Measurements from ENCODE around the gene MTR. TPM values are rescaled to one million over a fixed set of nuclear protein-coding genes. Genes with fewer than 3 reads are reported as not detected.

Gene MTR
- total and polyA plus RNA-seq, 2 donors (not counting 1 experiment from before 2014, with no cell fraction given) = 9.9 to 49.1 TPM

DNA sequence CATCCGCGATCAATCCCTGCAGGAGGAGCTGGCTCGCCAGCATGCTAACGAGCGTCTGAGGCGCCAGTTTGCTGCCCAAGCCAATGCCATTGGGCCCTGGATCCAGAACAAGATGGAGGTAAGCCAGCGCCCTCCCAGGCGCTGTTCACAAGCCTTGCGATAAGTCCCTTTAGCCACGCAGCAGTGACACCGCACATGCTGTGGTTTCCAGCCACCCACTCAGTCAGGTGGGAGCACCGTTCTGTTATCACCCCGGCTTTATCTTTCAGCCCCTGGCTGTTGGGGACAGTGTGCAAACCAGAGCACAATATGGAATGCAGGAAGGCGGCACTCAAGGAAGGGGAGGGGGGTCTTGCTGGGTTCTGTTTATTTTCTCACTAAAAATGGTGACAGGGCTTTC lies 41.1 kb upstream of the MTR start:
- TF ChIP-seq EZH2 (IDR thresholded peaks at IDR 0.05; ENCODE audit: borderline replicate concordance, insufficient read depth, low read depth, low read length, poor library complexity, severe bottlenecking) (no peak), CTCF (IDR thresholded peaks at IDR 0.05) (no peak)
- intact Hi-C loops (cut with micrococcal nuclease) = no loop called here
- H3K9me3 ChIP-seq (ENCODE audit: control extremely low read depth in 1 of 3, control insufficient read depth in 2 of 3, insufficient read depth in 1 of 3, low read length in 2 of 3) = no peaks in the 10 kb centered on the region
- H3K79me2 ChIP-seq (ENCODE audit: control insufficient read depth, insufficient read depth, low read length) = no peaks in the 10 kb centered on the region
- H3K9ac ChIP-seq (ENCODE audit: low read length) = no peak overlapping the region
- Mint-ChIP-seq H3K27me3 (peaks cover 5% of the 10 kb centered on the region), H3K9me3 (ENCODE audit: insufficient read depth) (no peaks in the 10 kb centered on the region), H3K4me1 (no peaks in the 10 kb centered on the region), H3K4me3 (no peak overlapping the region), H3K27ac (no peak overlapping the region)
- no peaks in the 10 kb centered on the region for H3K4me1 ChIP-seq (ENCODE audit: control insufficient read depth in 2 of 2, insufficient read depth in 2 of 2, low read length in 2 of 2)
- CTCF ChIA-PET = interaction anchor here (1.2 to 1.6 kb wide), 2 partner anchors 10 to 117 kb away, joined by 4 to 5 read pairs; no protein-coding TSS in a partner anchor
- H2AFZ ChIP-seq (ENCODE audit: insufficient read depth, low read depth, low read length, poor library complexity, severe bottlenecking) = no peak overlapping the region
- ATAC-seq (ENCODE audit: low read depth) (no peak), DNase-seq (no peak)
- no peaks in the 10 kb centered on the region for H3K36me3 ChIP-seq (replicated peaks in 1 of 2; ENCODE audit: control extremely low read depth in 1 of 2, control insufficient read depth in 1 of 2, extremely low read depth in 1 of 2, insufficient read depth in 2 of 2, low read length in 1 of 2)
- WGBS (ENCODE audit: insufficient coverage) = 96% methylated on average over 13 of the region's 14 CpGs
- H3K27me3 ChIP-seq (replicated peaks in 1 of 4; ENCODE audit: control extremely low read depth in 1 of 4, control insufficient read depth in 3 of 4, insufficient read depth in 4 of 4, low read length in 3 of 4) = no peaks in the 10 kb centered on the region
- no peak overlapping the region for H3K4me3 ChIP-seq (ENCODE audit: control extremely low read depth in 1 of 5, extremely low read depth in 1 of 5, insufficient read depth in 1 of 5, low read depth in 2 of 5, low read length in 4 of 5)
- H3K4me2 ChIP-seq (replicated peaks; ENCODE audit: low read depth, low read length, poor library complexity, severe bottlenecking) = no peak overlapping the region
- no peak overlapping the region for H3K27ac ChIP-seq (ENCODE audit: low read length in 2 of 2)
- POLR2A ChIA-PET = no interaction called here
- H4K20me1 ChIP-seq (ENCODE audit: control insufficient read depth, insufficient read depth, low read length, poor library complexity, severe bottlenecking) = no peaks in the 10 kb centered on the region

DNA sequence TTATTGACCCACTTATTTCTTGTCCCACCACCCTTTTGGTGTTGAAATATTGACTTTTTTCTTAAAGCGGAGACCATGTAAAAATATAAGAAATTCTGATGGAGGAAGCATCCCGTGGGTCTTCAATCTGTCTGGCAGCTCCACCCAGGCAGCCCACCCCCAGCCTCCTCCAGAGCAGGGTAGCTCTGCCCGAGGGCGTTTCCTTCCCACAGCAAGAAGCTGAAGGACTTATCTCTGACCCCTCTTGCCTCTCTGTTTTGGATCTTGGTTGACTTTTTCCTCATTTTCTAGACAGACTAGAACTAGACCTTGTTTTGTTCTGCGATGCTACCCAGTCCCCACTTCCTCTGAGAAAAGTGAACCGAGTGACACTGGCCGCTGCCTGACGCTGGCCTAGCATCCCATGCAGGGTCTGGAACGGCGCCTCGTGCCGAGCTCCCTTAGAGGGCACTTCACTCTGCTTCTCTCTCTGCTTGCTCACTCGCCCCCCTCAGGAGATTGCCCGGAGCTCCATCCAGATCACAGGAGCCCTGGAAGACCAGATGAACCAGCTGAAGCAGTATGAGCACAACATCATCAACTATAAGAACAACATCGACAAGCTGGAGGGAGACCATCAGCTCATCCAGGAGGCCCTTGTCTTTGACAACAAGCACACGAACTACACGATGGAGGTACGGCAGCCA lies 40.4 kb upstream of the MTR start:
- WGBS (ENCODE audit: insufficient coverage) = 92% methylated on average over 16 of the region's 18 CpGs
- Mint-ChIP-seq H3K4me3 (no peak overlapping the region), H3K27me3 (peaks cover 8% of the 10 kb centered on the region), H3K9me3 (ENCODE audit: insufficient read depth) (no peaks in the 10 kb centered on the region), H3K27ac (no peak overlapping the region), H3K4me1 (peaks cover 2% of the 10 kb centered on the region)
- Histone ChIP-seq H4K20me1 (ENCODE audit: control insufficient read depth, insufficient read depth, low read length, poor library complexity, severe bottlenecking) (no peaks in the 10 kb centered on the region), H3K36me3 (replicated peaks in 1 of 2; ENCODE audit: control extremely low read depth in 1 of 2, control insufficient read depth in 1 of 2, extremely low read depth in 1 of 2, insufficient read depth in 2 of 2, low read length in 1 of 2) (no peaks in the 10 kb centered on the region), H3K4me3 (ENCODE audit: control extremely low read depth in 1 of 5, extremely low read depth in 1 of 5, insufficient read depth in 1 of 5, low read depth in 2 of 5, low read length in 4 of 5) (no peak overlapping the region), H3K4me1 (ENCODE audit: control insufficient read depth in 2 of 2, insufficient read depth in 2 of 2, low read length in 2 of 2) (no peaks in the 10 kb centered on the region), H3K9me3 (ENCODE audit: control extremely low read depth in 1 of 3, control insufficient read depth in 2 of 3, insufficient read depth in 1 of 3, low read length in 2 of 3) (no peaks in the 10 kb centered on the region), H3K27ac (ENCODE audit: low read length in 2 of 2) (no peak overlapping the region), H2AFZ (ENCODE audit: insufficient read depth, low read depth, low read length, poor library complexity, severe bottlenecking) (no peak overlapping the region), H3K4me2 (replicated peaks; ENCODE audit: low read depth, low read length, poor library complexity, severe bottlenecking) (no peak overlapping the region), H3K27me3 (replicated peaks in 1 of 4; ENCODE audit: control extremely low read depth in 1 of 4, control insufficient read depth in 3 of 4, insufficient read depth in 4 of 4, low read length in 3 of 4) (no peaks in the 10 kb centered on the region), H3K9ac (ENCODE audit: low read length) (no peak overlapping the region), H3K79me2 (ENCODE audit: control insufficient read depth, insufficient read depth, low read length) (no peaks in the 10 kb centered on the region)
- DNase-seq (no peak), ATAC-seq (ENCODE audit: low read depth) (no peak)
- TF ChIP-seq EZH2 (IDR thresholded peaks at IDR 0.05; ENCODE audit: borderline replicate concordance, insufficient read depth, low read depth, low read length, poor library complexity, severe bottlenecking) (no peak), CTCF (IDR thresholded peaks at IDR 0.05) (no peak)
- intact Hi-C loops (cut with micrococcal nuclease) = no loop called here
- POLR2A ChIA-PET = no interaction called here
- CTCF ChIA-PET = interaction anchor here (0.7 to 1.6 kb wide), 2 partner anchors 9 to 11 kb away, joined by 3 to 5 read pairs; no protein-coding TSS in a partner anchor
